Small intestine (tissue), 7 donors: ENCODE data around the gene CTNNBIP1. TPM values are rescaled to one million over a fixed set of nuclear protein-coding genes. Genes with fewer than 3 reads are reported as not detected.

ENCODE experiments used
- DNase-seq, 2 donors: peaks; one replicate each; pipeline versions ENCODE4 v3.0.0 to v3.0.0-alpha.2; 2013
- FAIRE-seq: peaks from 2 replicates; lab custom pipeline; 2012; peaks lifted over from hg19 to GRCh38; lab: Jason Lieb, UNC
- H3K27ac ChIP-seq, 3 donors: one replicate each; pipeline ENCODE4 v1.5.1; 2013; ENCODE audit warnings: low read length in 2 of 3, mild to moderate bottlenecking in 2 of 3, control low read depth in 1 of 3, inconsistent platforms in 1 of 3, low read depth in 1 of 3, moderate library complexity in 1 of 3
- H3K27me3 ChIP-seq, 3 donors: one replicate each; pipeline ENCODE4 v1.6.1; 2013; ENCODE audit warnings: low read length in 3 of 3, inconsistent platforms in 1 of 3; ENCODE audit not compliant: control insufficient read depth in 3 of 3, insufficient read depth in 3 of 3
- H3K36me3 ChIP-seq, 3 donors: one replicate each; pipeline ENCODE4 v1.6.1; 2013; ENCODE audit warnings: low read length in 3 of 3, inconsistent platforms in 1 of 3, low read depth in 1 of 3, mild to moderate bottlenecking in 1 of 3, moderate library complexity in 1 of 3; ENCODE audit not compliant: control insufficient read depth in 3 of 3, insufficient read depth in 2 of 3
- H3K4me1 ChIP-seq, 3 donors: one replicate each; pipeline ENCODE4 v1.6.1; 2013; ENCODE audit warnings: low read length in 2 of 3, inconsistent platforms in 1 of 3, low read depth in 1 of 3, mild to moderate bottlenecking in 1 of 3, moderate library complexity in 1 of 3; ENCODE audit not compliant: control insufficient read depth in 3 of 3, insufficient read depth in 2 of 3
- H3K4me3 ChIP-seq, 3 donors: one replicate each; pipeline ENCODE4 v1.5.1; 2013; ENCODE audit warnings: low read length in 3 of 3, control low read depth in 1 of 3, inconsistent platforms in 1 of 3, low read depth in 1 of 3, mild to moderate bottlenecking in 1 of 3, moderate library complexity in 1 of 3
- H3K9me3 ChIP-seq, 2 donors: one replicate each; pipeline ENCODE4 v1.6.1; 2013; ENCODE audit warnings: low read depth in 1 of 2, low read length in 1 of 2; ENCODE audit not compliant: control insufficient read depth in 2 of 2, insufficient read depth in 1 of 2
- WGBS, 3 donors: extraction: QIAGEN DNeasy Blood & Tissue Kit; methylation state at CpG; one replicate each; pipeline ENCODE4 v1.1.7; 2013; 5-methylcytosine and 5-hydroxymethylcytosine counted together
- polyA plus RNA-seq, 4 donors: library from polyadenylated mRNA; stranded (reverse) in 3 of 4; unstranded in 1 of 4; fragments of 200-250 nt in 3 of 4; fragments of 120-200 nt in 1 of 4; gene quantifications; one replicate each; pipeline versions ENCODE4 v1.2.1 to v1.2.3, GENCODE V29; 2013
- donor health status: healthy with polysubstance abuse.
- donor health status: control.
- donor health status: control.
- donor health status: Bipolar disorder and iron deficiency.
- donor health status: healthy.

CTNNBIP1 gene
- polyA plus RNA-seq, 4 donors: 19.5 to 24.8 (median 22.1) TPM

DNA sequence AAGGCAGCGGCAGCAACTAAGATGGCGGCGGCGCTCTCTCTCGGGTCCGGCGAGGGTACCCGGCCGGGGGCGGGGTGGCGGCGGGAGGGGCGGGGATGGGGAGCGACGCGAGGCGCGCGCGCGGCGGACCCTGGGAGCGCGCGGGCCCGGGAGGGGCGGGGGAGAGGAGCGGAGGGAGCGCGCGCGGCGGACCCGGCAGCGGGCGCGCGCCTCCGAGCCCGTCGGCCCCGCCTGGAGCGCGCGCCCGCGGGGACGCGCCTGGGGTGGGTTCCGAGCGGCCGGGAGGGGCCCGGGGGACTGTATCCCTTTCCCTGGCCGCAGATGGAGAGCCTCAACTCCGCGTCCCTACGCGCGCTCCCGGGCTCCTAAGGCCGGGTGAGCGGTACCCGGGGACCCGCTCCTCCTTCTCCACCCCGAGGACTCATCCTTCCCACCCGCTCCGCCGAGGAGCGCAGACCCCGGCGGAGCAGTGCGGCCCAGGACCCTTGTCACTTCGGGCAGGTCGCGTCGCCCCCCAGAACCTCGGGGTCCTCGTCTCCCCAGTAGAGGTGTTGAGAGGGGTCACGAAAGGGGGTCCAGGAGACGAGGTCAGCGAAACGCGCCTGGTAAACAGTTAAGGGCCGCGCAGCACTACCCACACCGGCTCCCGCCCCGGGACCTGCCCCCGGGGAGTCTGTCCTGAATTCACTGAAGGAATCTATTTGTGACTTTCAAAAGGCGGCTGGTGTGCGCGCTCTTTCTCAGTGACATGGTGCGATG lies 85.9 kb downstream of the CTNNBIP1 start, which contains the start of gene CLSTN1:
CLSTN1 (minus strand) TSS at position 23 of the 759 bp plus-strand sequence. CDS start 232 bp downstream, outside the sequence.
- Histone ChIP-seq H3K27me3 (no peaks in the 10 kb centered on the region), H3K4me3 (peak within 1 kb of the TSS; percentile 86 to 98 (median 97)), H3K27ac (peak within 1 kb of the TSS; percentile 84 to 94 (median 88)), H3K4me1 (peaks cover 0 to 12% (median 3%) of the 10 kb centered on the region in 3 donors), H3K36me3 (peaks cover 0 to 2% (median 0%) of the 10 kb centered on the region in 3 donors), H3K9me3 (no peaks in the 10 kb centered on the region)
- FAIRE-seq (no peak), DNase-seq (peak; percentile 84 to 93)
- WGBS, 3 donors: 1% methylated on average over 35 to 93 of the region's 93 CpGs

DNA sequence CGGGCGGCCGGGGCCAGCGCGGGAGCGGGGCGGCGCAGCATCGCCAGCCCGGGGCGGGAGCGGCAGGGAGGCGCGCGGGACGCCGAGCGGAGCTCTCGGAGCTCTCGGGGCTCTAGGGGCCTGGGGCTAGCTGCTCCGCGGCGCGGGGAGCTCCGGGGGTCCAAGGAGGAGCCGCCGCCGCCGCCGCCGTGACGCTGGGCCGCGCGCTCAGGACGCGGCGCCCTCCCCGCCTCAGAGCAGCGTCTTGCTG lies 86.5 kb downstream of the CTNNBIP1 start:
- Histone ChIP-seq H3K27ac (peak overlapping the region in 2 of 3 donors; percentile 84 to 94), H3K4me3 (peak overlapping the region; percentile 86 to 98 (median 97)), H3K27me3 (no peaks in the 10 kb centered on the region), H3K36me3 (peaks cover 0 to 2% (median 0%) of the 10 kb centered on the region in 3 donors), H3K9me3 (no peaks in the 10 kb centered on the region), H3K4me1 (peaks cover 0 to 12% (median 3%) of the 10 kb centered on the region in 3 donors)
- FAIRE-seq (no peak), DNase-seq (no peak)
- 0 to 1% (median 0%) methylated on average over 10 to 40 of the region's 40 CpGs for WGBS, 3 donors

DNA sequence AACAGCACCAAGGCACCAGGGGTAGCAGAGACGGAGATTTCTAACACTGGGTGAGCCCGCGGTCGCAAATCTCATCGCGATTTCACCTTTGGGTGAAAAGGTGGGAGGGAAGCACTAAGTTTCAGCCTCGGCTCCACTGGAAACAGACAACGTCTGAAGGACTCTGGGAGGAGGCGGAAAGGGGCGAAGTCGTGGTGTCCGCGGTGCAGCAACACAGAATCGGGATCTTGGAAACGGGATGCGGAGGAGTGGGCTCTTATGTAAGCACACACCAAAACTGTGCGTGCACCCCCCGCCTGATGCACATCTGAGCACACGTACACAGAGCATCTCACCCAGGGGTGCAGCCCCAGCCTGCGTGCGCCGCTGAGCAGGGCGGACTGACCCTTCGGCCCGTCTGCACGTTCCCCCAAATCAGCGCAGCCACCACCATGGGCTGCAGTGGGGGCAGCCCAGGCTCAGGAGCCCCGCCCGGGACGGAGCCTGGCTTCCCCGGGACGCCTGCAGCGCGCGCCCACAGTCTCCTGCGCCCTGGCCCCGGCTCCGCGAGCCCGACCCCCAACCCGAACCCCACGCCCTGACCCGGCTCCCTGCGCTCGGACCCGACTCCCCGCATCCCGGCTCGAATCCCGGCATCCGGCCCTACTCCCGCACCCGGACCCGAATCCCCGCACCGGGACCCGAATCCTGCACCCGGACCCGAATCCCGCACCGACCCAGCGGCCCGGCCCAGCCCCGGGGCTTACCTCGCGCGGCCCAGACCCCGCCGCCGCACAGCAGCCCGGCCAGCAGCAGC lies 87.0 kb downstream of the CTNNBIP1 start:
- Histone ChIP-seq H3K36me3 (peaks cover 0 to 2% (median 0%) of the 10 kb centered on the region in 3 donors), H3K4me1 (peaks cover 0 to 12% (median 3%) of the 10 kb centered on the region in 3 donors), H3K9me3 (no peaks in the 10 kb centered on the region), H3K27me3 (no peaks in the 10 kb centered on the region), H3K27ac (peak overlapping the region; percentile 14 to 94 (median 84)), H3K4me3 (peak overlapping the region; percentile 86 to 98 (median 97))
- WGBS, 3 donors: 0 to 1% (median 1%) methylated on average over 50 to 71 of the region's 71 CpGs
- no peak for FAIRE-seq
- DNase-seq: peak; percentile 36 to 53

DNA sequence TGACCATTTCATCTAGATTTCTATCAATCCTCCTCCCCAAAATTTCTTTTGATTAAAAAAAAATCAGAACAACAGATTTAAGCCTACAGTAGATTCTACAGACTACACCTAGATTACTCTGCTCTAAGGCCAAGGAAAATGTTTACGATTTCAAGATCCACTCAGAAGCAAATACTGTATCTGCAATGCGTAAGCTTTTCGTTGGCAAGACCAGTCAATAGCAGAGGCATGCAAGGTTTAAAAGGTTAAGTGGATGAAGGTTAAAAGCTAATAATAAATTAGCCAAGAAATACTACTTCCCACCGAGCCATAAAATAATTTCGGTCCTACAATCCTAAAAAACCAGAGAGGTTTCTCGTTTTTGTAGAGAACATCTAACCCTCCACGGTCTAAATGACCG lies 87.6 kb downstream of the CTNNBIP1 start:
- Histone ChIP-seq H3K4me1 (peaks cover 0 to 12% (median 3%) of the 10 kb centered on the region in 3 donors), H3K27me3 (no peaks in the 10 kb centered on the region), H3K4me3 (peak overlapping the region; percentile 86 to 98 (median 97)), H3K9me3 (no peaks in the 10 kb centered on the region), H3K27ac (no peak overlapping the region), H3K36me3 (peaks cover 0 to 2% (median 0%) of the 10 kb centered on the region in 3 donors)
- FAIRE-seq (no peak), DNase-seq (peak in 1 of 2 donors; percentile 39)
- WGBS, 3 donors: 3 to 4% (median 3%) methylated on average over 8 of the region's 8 CpGs

DNA sequence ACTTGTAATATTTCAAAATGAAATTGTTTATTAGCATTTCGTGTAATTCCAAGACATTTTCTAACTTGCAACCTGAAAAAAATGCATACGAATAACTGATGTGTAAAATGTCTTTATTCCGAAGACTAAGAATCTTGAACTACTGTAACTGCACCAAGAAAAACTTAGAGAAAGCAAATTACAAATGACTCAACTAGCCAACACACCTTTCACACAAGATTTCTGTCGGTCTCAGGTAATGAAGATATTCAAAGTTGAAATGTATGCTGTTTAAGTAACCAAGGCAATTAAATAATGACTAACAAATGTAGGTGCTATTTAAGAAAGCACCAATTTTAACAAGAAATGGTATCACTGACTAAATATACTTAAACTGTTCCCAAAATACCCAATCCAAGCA lies 88.4 kb downstream of the CTNNBIP1 start:
- peaks cover 0 to 12% (median 3%) of the 10 kb centered on the region in 3 donors for H3K4me1 ChIP-seq
- no peak for FAIRE-seq
- 70 to 83% (median 81%) methylated on average over 4 of the region's 4 CpGs for WGBS, 3 donors
- no peaks in the 10 kb centered on the region for H3K9me3 ChIP-seq
- DNase-seq: no peak
- peaks cover 0 to 2% (median 0%) of the 10 kb centered on the region in 3 donors for H3K36me3 ChIP-seq
- H3K27ac ChIP-seq: no peak overlapping the region
- no peak overlapping the region for H3K4me3 ChIP-seq
- H3K27me3 ChIP-seq: no peaks in the 10 kb centered on the region

DNA sequence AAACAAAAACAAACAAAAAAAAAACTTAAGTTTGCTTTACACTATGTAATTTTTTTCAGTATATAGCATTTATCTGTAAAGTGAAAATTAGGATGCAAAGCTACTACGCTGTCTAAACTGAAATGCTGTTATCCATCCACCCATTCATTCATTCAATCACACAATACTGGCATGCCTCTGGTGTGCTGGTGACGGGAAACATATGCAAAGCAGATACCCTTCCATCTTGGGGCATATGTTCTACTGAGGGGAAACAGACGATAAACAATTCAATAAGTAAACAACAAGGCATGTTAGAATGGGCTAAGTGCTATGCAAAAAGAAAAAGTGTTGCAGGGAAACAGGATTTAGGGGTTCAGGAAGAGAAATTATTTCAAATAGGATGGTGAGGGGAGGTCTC lies 89.5 kb downstream of the CTNNBIP1 start:
- H3K27ac ChIP-seq: no peak overlapping the region
- H3K9me3 ChIP-seq: no peaks in the 10 kb centered on the region
- WGBS, 3 donors: 89 to 91% (median 89%) methylated on average over 3 of the region's 3 CpGs
- H3K27me3 ChIP-seq: no peaks in the 10 kb centered on the region
- H3K4me3 ChIP-seq: no peak overlapping the region
- peaks cover 0 to 2% (median 0%) of the 10 kb centered on the region in 3 donors for H3K36me3 ChIP-seq
- DNase-seq: no peak
- H3K4me1 ChIP-seq: peaks cover 0 to 13% (median 4%) of the 10 kb centered on the region in 3 donors
- no peak for FAIRE-seq

DNA sequence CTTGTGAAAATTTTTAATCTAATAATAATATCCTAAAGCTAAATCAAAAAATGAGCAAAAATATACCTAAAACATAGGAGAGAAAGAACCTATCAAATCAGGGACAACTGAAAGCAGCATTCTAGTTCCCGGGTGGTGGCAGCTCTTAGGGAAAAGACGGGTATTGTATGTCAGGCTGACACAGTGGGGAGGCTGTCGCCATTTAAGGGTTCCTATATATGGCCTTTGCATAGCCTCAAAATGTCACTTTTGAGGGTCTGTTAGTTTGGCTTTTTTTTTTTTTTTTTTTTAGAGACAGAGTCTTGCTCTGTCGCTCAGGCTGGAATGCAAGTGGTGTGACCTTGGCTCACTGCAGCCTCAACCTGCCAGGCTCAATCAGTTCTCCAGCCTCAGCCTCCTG lies 92.3 kb downstream of the CTNNBIP1 start:
- Histone ChIP-seq H3K4me3 (no peak overlapping the region), H3K9me3 (no peaks in the 10 kb centered on the region), H3K27ac (no peak overlapping the region), H3K4me1 (peaks cover 4 to 16% (median 12%) of the 10 kb centered on the region in 3 donors), H3K27me3 (no peaks in the 10 kb centered on the region), H3K36me3 (peaks cover 0 to 2% (median 0%) of the 10 kb centered on the region in 3 donors)
- DNase-seq (no peak), FAIRE-seq (no peak)
- WGBS, 3 donors: 87 to 94% (median 90%) methylated on average over 4 of the region's 4 CpGs

DNA sequence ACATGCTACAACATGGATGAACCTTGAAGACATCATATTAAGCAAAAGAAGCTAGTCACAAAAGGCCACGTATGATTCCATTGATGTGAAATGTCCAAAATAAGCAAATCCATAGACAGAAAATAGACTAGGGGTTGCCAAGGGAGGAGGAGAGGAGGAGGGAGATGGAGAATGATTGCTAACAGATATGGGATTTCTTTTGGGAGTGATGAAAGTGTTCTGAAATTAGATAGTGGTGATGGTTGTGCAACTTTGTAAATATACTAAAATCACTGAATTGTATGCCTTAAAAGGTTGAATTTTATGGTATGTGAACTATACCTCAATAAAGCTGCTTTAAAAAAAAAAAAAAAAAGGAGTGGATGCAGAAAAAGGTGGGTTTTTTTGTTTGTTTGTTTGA lies 93.9 kb downstream of the CTNNBIP1 start:
- WGBS, 3 donors: 67 to 77% (median 68%) methylated on average over 1 of the region's 1 CpG
- Histone ChIP-seq H3K4me3 (no peak overlapping the region), H3K27ac (no peak overlapping the region), H3K27me3 (no peaks in the 10 kb centered on the region), H3K9me3 (no peaks in the 10 kb centered on the region), H3K36me3 (peaks cover 0 to 2% (median 0%) of the 10 kb centered on the region in 3 donors), H3K4me1 (peaks cover 4 to 10% (median 9%) of the 10 kb centered on the region in 3 donors)
- DNase-seq (no peak), FAIRE-seq (no peak)
